Lower leg skin (tissue), 4 donors: ENCODE data around the gene IL23R. TPM values are rescaled to one million over a fixed set of nuclear protein-coding genes. Genes with fewer than 3 reads are reported as not detected.

Experiments used
- DNase-seq, 2 donors: peaks; one replicate each; pipeline ENCODE4 v3.0.0-alpha.2; 2019; ENCODE audit warnings: low spot score in 2 of 2
- H3K4me3 ChIP-seq: fragments of 200-600 bp; sonication (generic); 2 replicates; pipeline ENCODE4 v1.5.1; 2017; ENCODE audit warnings: mild to moderate bottlenecking, low read depth; ENCODE audit not compliant: poor library complexity, severe bottlenecking
- POLR2A ChIP-seq, 2 donors: fragments of 450-650 bp; IDR thresholded peaks; one replicate each; pipeline ENCODE4 v1.6.1; 2016 to 2017; ENCODE audit warnings: antibody characterized with exemption in 2 of 2, mild to moderate bottlenecking in 1 of 2, moderate library complexity in 1 of 2
- WGBS, 2 donors: methylation state at CpG; one replicate each; pipeline ENCODE4 v1.1.5; 2018; 5-methylcytosine and 5-hydroxymethylcytosine counted together
- intact Hi-C: fragments of 100-400 bp; cut with DNase I; formaldehyde crosslinking; loops from one replicate; pipeline ENCODE4 v1.15.0; 2023; ENCODE audit warnings: low total_unique reads
- total RNA-seq, 4 donors: library from RNA; depleted of rRNA; stranded (reverse); fragments of >200 nt; gene quantifications; one replicate each; pipeline ENCODE4 v1.1.0, GENCODE V29; 2016
- TF ChIP-seq, protein P1 (sequence below), 3 donors: fragments of 450-650 bp; IDR thresholded peaks; one replicate each; pipeline ENCODE4 v1.5.1; 2016; ENCODE audit warnings: antibody characterized with exemption in 3 of 3, mild to moderate bottlenecking in 3 of 3, moderate library complexity in 2 of 3

Gene IL23R
- total RNA-seq, 4 donors from 2014 or later, result not detected

DNA sequence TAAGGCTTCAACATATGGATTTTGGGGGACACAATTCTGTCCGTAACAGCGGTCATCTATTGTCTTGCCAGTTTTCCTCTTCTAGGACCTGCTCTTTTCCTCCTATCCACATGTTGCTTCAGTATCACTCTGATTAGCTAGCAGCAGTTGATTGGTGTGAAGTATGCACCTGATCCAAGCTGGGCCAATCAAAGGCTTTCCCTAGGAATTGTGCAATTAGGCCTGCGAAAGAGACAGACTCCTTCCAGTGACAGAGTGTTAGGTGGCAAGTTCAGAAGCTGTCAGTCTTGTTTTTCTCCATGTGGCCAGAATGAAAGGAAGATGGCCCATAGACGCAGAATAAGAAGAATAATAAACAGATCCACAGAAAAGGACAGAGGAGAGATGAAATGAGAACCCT, 107.3 kb downstream of the IL23R start:
- DNase-seq, result no peak
- WGBS, 2 donors, result 81 to 90% methylated on average over 4 of the region's 4 CpGs
- intact Hi-C loops, result no loop called here
- no peak overlapping the region for H3K4me3 ChIP-seq
- TF ChIP-seq, protein P1, sequence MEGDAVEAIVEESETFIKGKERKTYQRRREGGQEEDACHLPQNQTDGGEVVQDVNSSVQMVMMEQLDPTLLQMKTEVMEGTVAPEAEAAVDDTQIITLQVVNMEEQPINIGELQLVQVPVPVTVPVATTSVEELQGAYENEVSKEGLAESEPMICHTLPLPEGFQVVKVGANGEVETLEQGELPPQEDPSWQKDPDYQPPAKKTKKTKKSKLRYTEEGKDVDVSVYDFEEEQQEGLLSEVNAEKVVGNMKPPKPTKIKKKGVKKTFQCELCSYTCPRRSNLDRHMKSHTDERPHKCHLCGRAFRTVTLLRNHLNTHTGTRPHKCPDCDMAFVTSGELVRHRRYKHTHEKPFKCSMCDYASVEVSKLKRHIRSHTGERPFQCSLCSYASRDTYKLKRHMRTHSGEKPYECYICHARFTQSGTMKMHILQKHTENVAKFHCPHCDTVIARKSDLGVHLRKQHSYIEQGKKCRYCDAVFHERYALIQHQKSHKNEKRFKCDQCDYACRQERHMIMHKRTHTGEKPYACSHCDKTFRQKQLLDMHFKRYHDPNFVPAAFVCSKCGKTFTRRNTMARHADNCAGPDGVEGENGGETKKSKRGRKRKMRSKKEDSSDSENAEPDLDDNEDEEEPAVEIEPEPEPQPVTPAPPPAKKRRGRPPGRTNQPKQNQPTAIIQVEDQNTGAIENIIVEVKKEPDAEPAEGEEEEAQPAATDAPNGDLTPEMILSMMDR (IDR thresholded peaks at IDR 0.05), result no peak
- TF ChIP-seq POLR2A (IDR thresholded peaks at IDR 0.05), result no peak

DNA sequence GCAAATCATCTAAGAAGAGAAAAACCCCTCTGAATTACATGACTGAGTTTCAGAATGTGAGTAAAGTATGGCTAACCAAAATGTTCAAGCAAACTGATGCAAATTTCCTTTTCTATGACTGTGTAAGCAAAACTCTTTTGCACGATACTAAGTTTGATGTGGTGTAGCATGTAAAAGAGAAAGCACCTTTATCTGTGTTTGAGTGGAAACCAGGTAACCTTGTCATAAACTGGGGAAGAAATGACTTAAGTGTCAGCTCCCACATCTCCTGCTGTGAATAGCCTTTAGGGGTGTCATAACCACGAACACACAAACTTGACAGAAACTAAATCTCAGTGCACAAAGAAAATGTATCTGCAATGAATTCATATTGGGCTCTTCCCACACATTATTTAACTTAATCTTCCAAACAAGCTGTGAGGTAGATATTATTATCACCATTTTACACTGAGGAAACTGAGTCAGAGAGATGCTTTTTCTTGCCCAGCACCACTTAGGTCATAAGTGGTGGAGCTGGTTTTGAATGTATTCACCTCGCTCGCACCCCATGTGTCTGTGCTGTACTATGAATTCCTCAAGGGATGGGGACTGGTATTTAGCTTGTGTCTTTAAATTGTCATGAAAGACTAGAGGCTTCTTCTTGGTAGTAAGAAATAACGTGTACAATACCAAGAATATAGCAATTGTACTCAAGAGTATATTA, 108.5 kb downstream of the IL23R start:
- intact Hi-C loops, result no loop called here
- no peak overlapping the region for H3K4me3 ChIP-seq
- TF ChIP-seq POLR2A (IDR thresholded peaks at IDR 0.05), result no peak
- DNase-seq, result no peak
- WGBS, 2 donors, result 80 to 85% methylated on average over 5 of the region's 5 CpGs

DNA sequence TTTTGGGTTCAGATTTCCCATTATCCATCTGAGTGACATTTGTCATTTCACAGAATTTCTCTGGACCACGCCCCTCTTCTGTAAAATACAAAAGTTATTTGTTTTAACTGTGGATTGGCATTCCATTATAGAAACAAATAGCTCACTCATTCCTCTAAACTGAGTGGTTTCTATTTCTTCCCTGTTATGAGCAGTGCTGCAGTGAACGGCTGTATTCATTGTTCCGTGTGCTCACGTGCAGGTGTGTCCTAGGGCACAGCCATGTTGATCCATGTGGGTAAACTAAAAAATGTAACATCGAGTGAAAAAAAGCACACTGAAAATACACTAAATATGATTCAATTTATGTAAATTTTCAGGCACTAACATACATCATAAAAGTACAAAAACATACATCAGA, 114.4 kb downstream of the IL23R start:
- no peak for DNase-seq
- intact Hi-C loops, result no loop called here
- no peak overlapping the region for H3K4me3 ChIP-seq
- TF ChIP-seq, protein P1 (IDR thresholded peaks at IDR 0.05), result no peak
- TF ChIP-seq POLR2A (IDR thresholded peaks at IDR 0.05), result no peak
- 71% methylated on average over 5 of the region's 5 CpGs for WGBS, 2 donors

DNA sequence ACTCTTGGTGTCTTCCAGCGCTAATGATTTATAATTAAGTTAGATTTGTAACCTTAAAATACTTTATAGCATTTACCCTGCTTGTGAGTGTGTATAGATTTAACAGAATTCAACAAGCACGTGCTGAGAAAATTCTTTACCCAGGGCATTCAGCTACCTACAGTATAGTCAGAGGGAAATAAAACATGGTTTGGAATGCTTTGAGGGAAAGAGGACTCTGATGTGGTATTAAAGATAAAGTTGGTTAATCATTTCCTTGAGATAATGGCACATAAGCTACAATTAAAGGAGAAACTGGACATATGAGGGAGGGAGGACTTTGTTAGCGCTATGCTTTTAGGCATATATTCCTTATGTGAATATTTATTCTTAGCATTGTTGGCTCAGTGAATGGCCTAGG, 115.0 kb downstream of the IL23R start:
- H3K4me3 ChIP-seq, result no peak overlapping the region
- TF ChIP-seq, protein P1 (IDR thresholded peaks at IDR 0.05), result no peak
- no peak for TF ChIP-seq POLR2A (IDR thresholded peaks at IDR 0.05)
- DNase-seq, result no peak
- WGBS, 2 donors, result 63 to 65% methylated on average over 3 of the region's 3 CpGs
- intact Hi-C loops, result no loop called here

DNA sequence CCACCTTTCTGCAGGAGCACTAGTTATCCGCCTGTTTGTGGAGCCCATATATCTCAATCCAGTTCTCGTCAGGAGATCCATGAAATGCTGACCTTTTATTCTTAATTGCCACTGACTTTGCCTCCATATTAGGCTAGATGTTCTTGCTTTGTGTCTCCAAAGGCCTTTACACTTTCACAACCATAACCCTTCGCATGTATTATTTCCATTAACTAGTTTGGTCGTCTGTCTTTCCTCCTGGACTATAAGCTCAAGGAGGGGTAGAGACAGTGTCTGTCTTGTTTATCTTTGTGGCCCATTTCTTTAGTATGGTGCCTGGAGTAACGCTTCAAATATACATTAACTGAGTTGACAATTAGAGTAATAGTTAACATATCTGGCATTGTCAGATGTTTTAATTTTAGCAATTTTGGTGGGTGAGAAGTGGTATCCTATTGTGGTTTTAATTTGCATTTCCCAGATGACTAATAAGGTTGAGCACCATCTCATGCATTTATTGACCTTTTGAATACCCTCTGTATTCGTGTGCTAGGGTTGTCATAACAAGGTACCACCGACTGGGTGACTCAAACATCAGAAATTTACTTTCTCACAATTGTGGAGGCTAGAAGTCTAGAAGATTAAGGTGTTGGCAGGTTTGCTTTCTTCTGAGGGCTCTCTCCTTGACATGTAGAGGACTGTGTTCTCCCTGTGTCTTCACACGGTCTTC, 119.7 kb downstream of the IL23R start:
- no peak for DNase-seq
- WGBS, 2 donors, result 84 to 89% methylated on average over 8 of the region's 8 CpGs
- TF ChIP-seq POLR2A (IDR thresholded peaks at IDR 0.05), result no peak
- TF ChIP-seq, protein P1 (IDR thresholded peaks at IDR 0.05), result no peak
- H3K4me3 ChIP-seq, result no peak overlapping the region
- intact Hi-C loops, result no loop called here

DNA sequence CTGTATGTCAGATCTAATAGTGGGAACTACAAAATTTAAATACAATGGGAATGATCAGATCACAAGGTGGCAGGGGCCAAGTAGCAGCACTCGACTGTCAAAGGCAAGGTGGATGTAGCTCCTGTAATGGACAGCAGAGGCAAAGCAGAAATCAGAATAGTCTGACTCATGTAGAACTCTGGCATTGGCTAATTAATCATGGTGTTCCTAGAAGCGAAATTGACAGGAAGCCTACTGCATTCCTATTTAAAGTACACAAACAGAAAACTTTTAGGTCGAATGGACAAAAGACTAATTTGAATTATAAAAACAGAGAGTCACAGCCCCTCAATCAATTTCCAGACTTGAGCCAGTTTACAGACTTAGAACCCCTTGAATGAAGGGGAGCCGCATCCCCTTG, 124.0 kb downstream of the IL23R start:
- H3K4me3 ChIP-seq, result no peak overlapping the region
- no peak for TF ChIP-seq POLR2A (IDR thresholded peaks at IDR 0.05)
- TF ChIP-seq, protein P1 (IDR thresholded peaks at IDR 0.05), result no peak
- no peak for DNase-seq
- 74 to 75% methylated on average over 4 of the region's 4 CpGs for WGBS, 2 donors
- intact Hi-C loops, result no loop called here
